Activated CD8-positive, alpha-beta memory T cell treated with anti-CD3 and anti-CD28 coated beads, Interleukin-2, amount 50 U/mL, for 4 hours (primary cell): ENCODE measurements around the gene ZNF684.

Experiments
- DNase-seq: peaks from one replicate; pipeline ENCODE4 v3.0.0-alpha.2; 2020

Gene ZNF684

DNA sequence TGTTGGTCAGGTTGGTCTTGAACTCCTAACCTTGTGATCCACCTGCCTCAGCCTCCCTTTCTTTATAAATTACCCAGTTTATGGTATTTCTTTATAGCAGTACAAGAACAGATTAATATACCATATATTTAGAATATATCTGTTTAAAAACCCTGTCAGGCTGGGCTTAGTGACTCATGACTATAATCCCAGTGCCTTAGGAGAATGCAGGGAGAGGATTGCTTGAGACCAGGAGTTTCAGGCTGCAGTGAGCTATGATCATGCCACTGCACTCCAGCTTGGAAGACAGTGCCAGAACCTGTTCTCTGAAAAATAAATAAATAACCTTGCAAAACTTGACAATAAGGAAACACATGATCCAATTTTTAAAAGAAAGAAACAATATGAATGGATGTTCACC lies 43.9 kb downstream of the ZNF684 start:
- no peak for DNase-seq

- DNase-seq: no peak
Observed at GRCh38 chr1:40582116-40582515, 50.7 kb downstream of the ZNF684 start.

DNA sequence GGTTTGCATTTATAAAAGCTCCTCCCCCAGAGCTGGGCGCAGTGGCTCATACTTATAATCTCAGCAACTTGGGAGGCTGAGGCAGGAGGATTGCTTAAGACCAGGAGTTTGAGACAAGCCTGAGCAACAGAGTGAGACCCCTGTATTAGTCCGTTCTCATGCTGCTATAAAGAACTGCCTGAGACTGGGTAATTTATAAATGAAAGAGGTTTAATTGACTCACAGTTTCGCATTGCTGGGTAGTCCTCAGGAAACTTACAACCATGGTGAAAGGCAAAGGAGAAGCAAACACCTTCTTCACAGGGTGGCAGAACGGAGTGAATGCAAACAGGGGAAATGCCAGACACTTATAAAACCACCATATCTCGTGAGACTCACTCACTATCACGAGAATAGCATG lies 52.5 kb downstream of the ZNF684 start:
- DNase-seq: no peak

- no peak for DNase-seq
Observed at GRCh38 chr1:40588586-40588985, 57.1 kb downstream of the ZNF684 start.

DNA sequence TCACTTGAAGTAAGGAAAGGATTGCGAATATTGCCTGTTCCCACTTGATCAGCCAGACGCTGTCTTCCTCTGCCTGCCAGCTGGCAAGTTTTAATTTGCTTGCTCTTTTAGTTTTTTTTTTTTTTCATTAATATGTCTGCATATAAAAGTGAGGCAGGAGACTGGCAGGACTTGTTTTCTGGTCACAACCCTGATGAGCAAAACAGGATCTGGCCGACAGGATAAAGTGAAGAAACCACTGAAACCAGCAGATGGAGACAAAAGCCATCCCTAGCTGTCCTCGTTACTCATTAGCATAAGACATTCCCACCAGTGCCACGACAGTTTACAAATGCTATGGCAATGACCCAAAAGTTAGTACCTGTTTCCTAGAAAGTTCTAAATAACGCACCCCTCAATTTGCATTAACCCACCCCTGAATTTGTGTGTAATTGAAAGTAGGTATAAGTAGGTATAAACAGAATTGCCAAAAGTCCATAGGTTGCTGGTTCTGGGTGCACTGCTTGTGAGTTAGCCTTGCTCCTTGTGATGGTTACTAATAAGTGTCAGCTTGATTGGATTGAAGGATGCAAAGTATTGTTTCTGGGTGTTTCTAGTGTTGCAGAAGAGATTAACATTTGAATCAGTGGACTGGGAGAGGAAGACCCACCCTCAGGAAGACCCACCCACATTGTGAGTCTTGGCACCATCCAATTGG lies 60.8 kb downstream of the ZNF684 start:
- no peak for DNase-seq

- no peak for DNase-seq
Observed at GRCh38 chr1:40593449-40594186, 62.2 kb downstream of the ZNF684 start.

DNA sequence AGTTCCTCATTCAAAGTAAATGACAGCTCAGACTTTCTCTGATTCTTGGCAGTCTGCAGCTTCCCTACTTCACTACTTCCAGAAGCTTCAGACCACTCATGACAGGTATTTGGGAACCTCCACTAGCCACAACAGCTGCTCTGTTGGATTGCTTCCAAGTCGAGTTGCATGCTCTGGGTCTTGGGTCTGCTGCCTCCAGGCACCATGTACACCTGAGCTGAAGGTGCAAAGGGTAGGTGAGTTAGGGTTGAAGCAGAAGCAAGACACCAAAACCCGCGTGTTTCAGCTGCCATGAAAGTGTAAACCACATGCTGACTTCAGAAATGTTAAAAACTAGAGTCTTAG lies 62.7 kb downstream of the ZNF684 start:
- DNase-seq: no peak

GRCh38 chr1:40595623-40596022 lies 64.2 kb downstream of the ZNF684 start:
- no peak for DNase-seq
